Endodermal cell (in vitro differentiated cells): Measurements from ENCODE around the gene LMBR1. TPM values are rescaled to one million over a fixed set of nuclear protein-coding genes. Genes with fewer than 3 reads are reported as not detected.

ENCODE experiments used
- DNase-seq: peaks from one replicate; pipeline ENCODE4 v3.0.0-alpha.2; 2017
- H3K27ac ChIP-seq: 2 replicates; pipeline ENCODE4 v1.5.1; 2013; ENCODE audit warnings: mild to moderate bottlenecking, low read depth, low read length, moderate library complexity
- H3K27me3 ChIP-seq: 2 replicates; pipeline ENCODE4 v1.6.1; 2013; ENCODE audit warnings: mild to moderate bottlenecking, low read length, moderate library complexity; ENCODE audit not compliant: insufficient read depth, control insufficient read depth, poor library complexity, severe bottlenecking
- H3K36me3 ChIP-seq: 2 replicates; pipeline ENCODE4 v1.7.0; 2013; ENCODE audit warnings: mild to moderate bottlenecking, low read length, moderate library complexity; ENCODE audit not compliant: control insufficient read depth, insufficient read depth
- H3K4me1 ChIP-seq: one replicate; pipeline ENCODE4 v1.7.0; 2013; ENCODE audit warnings: low read length; ENCODE audit not compliant: control insufficient read depth, insufficient read depth
- H3K4me3 ChIP-seq: 2 replicates; pipeline ENCODE4 v1.5.1; 2013; ENCODE audit warnings: mild to moderate bottlenecking, low read length, moderate library complexity
- H3K9ac ChIP-seq: 2 replicates; pipeline ENCODE4 v1.6.1; 2013; ENCODE audit warnings: mild to moderate bottlenecking, low read length, moderate library complexity; ENCODE audit not compliant: poor library complexity, severe bottlenecking; ENCODE audit errors: extremely low read depth
- H3K9me3 ChIP-seq: 2 replicates; pipeline ENCODE4 v1.6.1; 2013; ENCODE audit warnings: mild to moderate bottlenecking, low read length, moderate library complexity; ENCODE audit not compliant: control insufficient read depth
- H3K27ac Mint-ChIP-seq: 2 replicates; pipeline ENCODE4 v1.8.0; 2020; ENCODE audit warnings: mixed read lengths
- H3K27me3 Mint-ChIP-seq: 2 replicates; pipeline ENCODE4 v1.8.0; 2021; ENCODE audit warnings: mild to moderate bottlenecking, mixed read lengths; ENCODE audit not compliant: insufficient read depth
- H3K36me3 Mint-ChIP-seq: 2 replicates; pipeline ENCODE4 v1.8.0; 2020; ENCODE audit warnings: low read depth, mixed read lengths
- H3K4me1 Mint-ChIP-seq: 2 replicates; pipeline ENCODE4 v1.8.0; 2020; ENCODE audit warnings: mixed read lengths
- H3K4me3 Mint-ChIP-seq: 2 replicates; pipeline ENCODE4 v1.8.0; 2020; ENCODE audit warnings: mild to moderate bottlenecking, moderate library complexity, mixed read lengths
- H3K9me3 Mint-ChIP-seq: 2 replicates; pipeline ENCODE4 v1.8.0; 2020; ENCODE audit warnings: mild to moderate bottlenecking, mixed read lengths
- CTCF ChIP-seq: fragments of 200-600 bp; sonication (generic); conservative IDR thresholded peaks from 2 replicates; pipeline ENCODE4 v1.5.0; 2021; ENCODE audit warnings: antibody characterized with exemption, mild to moderate bottlenecking
- WGBS, 2 experiments: methylation state at CpG; one replicate each; pipeline versions ENCODE4 v1.1.5 to v1.1.7; 2013; ENCODE audit warnings: missing lambda C conversion rate in 2 of 2, mixed read lengths in 1 of 2; ENCODE audit not compliant: insufficient coverage in 1 of 2, insufficient read length in 1 of 2; 5-methylcytosine and 5-hydroxymethylcytosine counted together
- total RNA-seq, 2 donors: library from RNA; stranded (reverse); fragmentation: NEBNext Ultra II Directional in 1 of 2; extraction: Animal tissue kit (Norgen Biotek cat#: 25700) in 1 of 2; gene quantifications; 2 replicates in 1 of 2; 3 replicates in 1 of 2; pipeline ENCODE4 v1.2.1, GENCODE V29; 2021

LMBR1 gene
- total RNA-seq, 2 donors from 2014 or later = 80.9 to 88.3 TPM

GRCh38 chr7:156841497-156841896 lies 51.5 kb downstream of the LMBR1 start:
- no peak overlapping the region for H3K4me3 ChIP-seq
- no peak overlapping the region for H3K9ac ChIP-seq
- H3K27me3 ChIP-seq = no peaks in the 10 kb centered on the region
- no peak overlapping the region for H3K27ac Mint-ChIP-seq
- no peaks in the 10 kb centered on the region for H3K9me3 ChIP-seq
- no peak for DNase-seq
- H3K36me3 Mint-ChIP-seq = peaks cover 8% of the 10 kb centered on the region
- H3K4me1 ChIP-seq = no peaks in the 10 kb centered on the region
- no peaks in the 10 kb centered on the region for H3K27me3 Mint-ChIP-seq
- no peak overlapping the region for H3K27ac ChIP-seq
- no peak for TF ChIP-seq CTCF
- peaks cover 8% of the 10 kb centered on the region for H3K36me3 ChIP-seq
- WGBS, 2 experiments = 87 to 100% methylated on average over 2 of the region's 2 CpGs
- no peak overlapping the region for H3K4me3 Mint-ChIP-seq
- no peaks in the 10 kb centered on the region for H3K9me3 Mint-ChIP-seq
- H3K4me1 Mint-ChIP-seq = peaks cover 7% of the 10 kb centered on the region

- H3K9ac ChIP-seq = no peak overlapping the region
- H3K4me3 ChIP-seq = no peak overlapping the region
- Mint-ChIP-seq H3K36me3 (peaks cover 8% of the 10 kb centered on the region), H3K27ac (no peak overlapping the region), H3K9me3 (no peaks in the 10 kb centered on the region), H3K4me1 (peaks cover 2% of the 10 kb centered on the region), H3K27me3 (no peaks in the 10 kb centered on the region), H3K4me3 (no peak overlapping the region)
- no peaks in the 10 kb centered on the region for H3K4me1 ChIP-seq
- 93 to 96% methylated on average over 4 to 5 of the region's 5 CpGs for WGBS, 2 experiments
- no peaks in the 10 kb centered on the region for H3K9me3 ChIP-seq
- H3K27ac ChIP-seq = no peak overlapping the region
- no peak for DNase-seq
- H3K27me3 ChIP-seq = no peaks in the 10 kb centered on the region
- no peak for TF ChIP-seq CTCF
- H3K36me3 ChIP-seq = peaks cover 10% of the 10 kb centered on the region
Observed at GRCh38 chr7:156840134-156840533, 52.8 kb downstream of the LMBR1 start.

- Histone ChIP-seq H3K36me3 (peaks cover 30% of the 10 kb centered on the region), H3K4me1 (no peaks in the 10 kb centered on the region), H3K27me3 (no peaks in the 10 kb centered on the region), H3K9ac (no peak overlapping the region), H3K27ac (no peak overlapping the region), H3K9me3 (no peaks in the 10 kb centered on the region), H3K4me3 (no peak overlapping the region)
- no peak for DNase-seq
- 92 to 100% methylated on average over 1 to 2 of the region's 3 CpGs for WGBS, 2 experiments
- TF ChIP-seq CTCF = no peak
- H3K36me3 Mint-ChIP-seq = peaks cover 18% of the 10 kb centered on the region
- H3K4me3 Mint-ChIP-seq = no peak overlapping the region
- H3K27me3 Mint-ChIP-seq = no peaks in the 10 kb centered on the region
- peaks cover 2% of the 10 kb centered on the region for H3K4me1 Mint-ChIP-seq
- no peaks in the 10 kb centered on the region for H3K9me3 Mint-ChIP-seq
- no peak overlapping the region for H3K27ac Mint-ChIP-seq
Observed at GRCh38 chr7:156836443-156836842, 56.5 kb downstream of the LMBR1 start.
